C4-2B (cell line): Measurements from ENCODE around the gene TMEM143.
A peak's percentile ranks its signal among the peaks of the same experiment; 100 is the strongest.

Experiments used
- H3K27ac ChIP-seq: fragments of 450-650 bp; 2 replicates; pipeline ENCODE4 v1.5.1; 2017
- CTCF ChIP-seq: fragments of 450-650 bp; conservative IDR thresholded peaks from 2 replicates; pipeline ENCODE4 v1.5.1; 2017; ENCODE audit warnings: mild to moderate bottlenecking
- ZFX ChIP-seq: fragments of 450-650 bp; IDR thresholded peaks from 2 replicates; pipeline ENCODE4 v1.6.1; 2017

The TMEM143 gene

GRCh38 chr19:48398375-48399235, 34.9 kb upstream of the TMEM143 start:
- H3K27ac ChIP-seq = peak overlapping the region; percentile 63
- TF ChIP-seq ZFX (peak; percentile 70), CTCF (no peak)

- TF ChIP-seq CTCF (no peak), ZFX (no peak)
- peak overlapping the region; percentile 63 for H3K27ac ChIP-seq
These were observed 34.3 kb upstream of the TMEM143 start for GRCh38 chr19:48398102-48398374.

- TF ChIP-seq ZFX (no peak), CTCF (no peak)
- peak overlapping the region; percentile 63 for H3K27ac ChIP-seq
These were observed 33.7 kb upstream of the TMEM143 start for GRCh38 chr19:48397263-48398101.

GRCh38 chr19:48396824-48397176, 33.1 kb upstream of the TMEM143 start:
- H3K27ac ChIP-seq = no peak overlapping the region
- TF ChIP-seq CTCF (no peak), ZFX (no peak)

GRCh38 chr19:48396016-48396823, 32.5 kb upstream of the TMEM143 start:
- H3K27ac ChIP-seq = no peak overlapping the region
- no peak for TF ChIP-seq ZFX
- TF ChIP-seq CTCF = no peak

GRCh38 chr19:48395499-48395898, 31.8 kb upstream of the TMEM143 start:
- H3K27ac ChIP-seq = no peak overlapping the region
- TF ChIP-seq ZFX (no peak), CTCF (no peak)

- no peak for TF ChIP-seq CTCF
- no peak for TF ChIP-seq ZFX
- H3K27ac ChIP-seq = no peak overlapping the region
These were observed 31.4 kb upstream of the TMEM143 start for GRCh38 chr19:48395170-48395455.
